Progenitor cell of endocrine pancreas (in vitro differentiated cells): Measurements from ENCODE around the gene RPS5. TPM values are rescaled to one million over a fixed set of nuclear protein-coding genes. Genes with fewer than 3 reads are reported as not detected.
A peak's percentile ranks its signal among the peaks of the same experiment; 100 is the strongest.
"Not testable (repeated sequence)": the region's sequence is repeated elsewhere in the genome, so short reads cannot be mapped to it uniquely, and the experiment has no call there.

ENCODE experiments used
- DNase-seq: peaks from one replicate; pipeline ENCODE4 v3.0.0; 2021; ENCODE audit warnings: low spot score; ENCODE audit not compliant: unreplicated experiment
- H3K27ac Mint-ChIP-seq: 2 replicates; pipeline ENCODE4 v1.8.0; 2021; ENCODE audit warnings: mild to moderate bottlenecking, moderate library complexity, mixed read lengths
- H3K27me3 Mint-ChIP-seq: 2 replicates; pipeline ENCODE4 v1.8.0; 2021; ENCODE audit warnings: mixed read lengths
- H3K36me3 Mint-ChIP-seq: 2 replicates; pipeline ENCODE4 v1.8.0; 2022; ENCODE audit warnings: mixed read lengths; ENCODE audit not compliant: insufficient read depth
- H3K4me1 Mint-ChIP-seq: 2 replicates; pipeline ENCODE4 v1.8.0; 2021; ENCODE audit warnings: low read depth, mixed read lengths
- H3K4me3 Mint-ChIP-seq: 2 replicates; pipeline ENCODE4 v1.8.0; 2021; ENCODE audit warnings: low read depth, mild to moderate bottlenecking, moderate library complexity, mixed read lengths
- H3K9me3 Mint-ChIP-seq: 2 replicates; pipeline ENCODE4 v1.8.0; 2021; ENCODE audit warnings: low read depth, mixed read lengths
- CTCF ChIP-seq: fragments of 200-600 bp; sonication (generic); IDR thresholded peaks from one replicate; pipeline ENCODE4 v1.5.0; 2021; ENCODE audit warnings: antibody characterized with exemption, mild to moderate bottlenecking; ENCODE audit not compliant: unreplicated experiment
- total RNA-seq: library from RNA; stranded (reverse); gene quantifications from 2 replicates; pipeline ENCODE4 v1.2.1, GENCODE V29; 2021

RPS5 gene
- total RNA-seq, 1 donor from 2014 or later: 1,006 TPM

- H3K9me3 Mint-ChIP-seq: no peaks in the 10 kb centered on the region
- TF ChIP-seq CTCF: no peak
- H3K27me3 Mint-ChIP-seq: peaks cover 37% of the 10 kb centered on the region
- peaks cover 3% of the 10 kb centered on the region for H3K36me3 Mint-ChIP-seq
- H3K4me3 Mint-ChIP-seq: peak overlapping the region; percentile 77
- H3K27ac Mint-ChIP-seq: no peak overlapping the region
- peak; percentile 30 for DNase-seq
- peaks cover 1% of the 10 kb centered on the region for H3K4me1 Mint-ChIP-seq
Observed at GRCh38 chr19:58346961-58347929, 39.8 kb upstream of the RPS5 start.

- not testable (repeated sequence) for H3K36me3 Mint-ChIP-seq, H3K4me1 Mint-ChIP-seq, H3K9me3 Mint-ChIP-seq, DNase-seq, H3K27ac Mint-ChIP-seq
- H3K27me3 Mint-ChIP-seq: peaks cover 37% of the 10 kb centered on the region
- H3K4me3 Mint-ChIP-seq: peak overlapping the region; percentile 77
Observed at GRCh38 chr19:58348080-58348479, 39.0 kb upstream of the RPS5 start.

- Mint-ChIP-seq H3K36me3 (peaks cover 3% of the 10 kb centered on the region), H3K9me3 (no peaks in the 10 kb centered on the region), H3K4me1 (peaks cover 3% of the 10 kb centered on the region), H3K27ac (no peak overlapping the region), H3K4me3 (no peak overlapping the region), H3K27me3 (peaks cover 37% of the 10 kb centered on the region)
- TF ChIP-seq CTCF: no peak
- no peak for DNase-seq
Observed at GRCh38 chr19:58349590-58349989, 37.5 kb upstream of the RPS5 start.

GRCh38 chr19:58350001-58350861, 36.8 kb upstream of the RPS5 start:
- no peak overlapping the region for H3K27ac Mint-ChIP-seq
- no peak overlapping the region for H3K4me3 Mint-ChIP-seq
- H3K36me3 Mint-ChIP-seq: peaks cover 3% of the 10 kb centered on the region
- no peaks in the 10 kb centered on the region for H3K9me3 Mint-ChIP-seq
- TF ChIP-seq CTCF: no peak
- H3K4me1 Mint-ChIP-seq: peaks cover 3% of the 10 kb centered on the region
- no peak for DNase-seq
- peaks cover 33% of the 10 kb centered on the region for H3K27me3 Mint-ChIP-seq

GRCh38 chr19:58350871-58351557, 36.1 kb upstream of the RPS5 start:
- no peak for TF ChIP-seq CTCF
- Mint-ChIP-seq H3K36me3 (peaks cover 3% of the 10 kb centered on the region), H3K4me1 (peaks cover 3% of the 10 kb centered on the region), H3K27me3 (peaks cover 26% of the 10 kb centered on the region), H3K27ac (no peak overlapping the region), H3K9me3 (no peaks in the 10 kb centered on the region), H3K4me3 (no peak overlapping the region)
- DNase-seq: no peak
